HCT116 (cell line): ENCODE measurements around the gene PGAP3. TPM values are rescaled to one million over a fixed set of nuclear protein-coding genes. Genes with fewer than 3 reads are reported as not detected.
A peak's percentile ranks its signal among the peaks of the same experiment; 100 is the strongest.

Source experiments
- ATAC-seq: fragments of 200-7000 bp; cut with Tn5 transposase; 2 replicates; pipeline ENCODE4 v1.9.1; 2020; ENCODE audit warnings: mild to moderate bottlenecking, moderate library complexity
- BruUV-seq: library from RNA; stranded (reverse); fragments of 400-500 nt; replicated peaks from 2 replicates; lab custom pipeline; 2021; lab: Mats Ljungman, UMichigan
- CTCF ChIA-PET: fragments of 300-600 bp; sonication (Branson Sonifier 250); formaldehyde crosslinking; loops from one replicate; lab custom pipeline; 2021; ENCODE audit warnings: antibody characterized with exemption; lab: Charles Lee
- POLR2A ChIA-PET: fragments of 300-600, 350-600 bp; sonication (Branson Sonifier 250); formaldehyde crosslinking; loops from one replicate; lab custom pipeline; 2021; ENCODE audit warnings: antibody characterized with exemption; lab: Charles Lee
- RAD21 ChIA-PET, 2 experiments: fragments of 300-600 bp; sonication (Branson Sonifier 250); formaldehyde crosslinking; loops; one replicate each; lab custom pipeline; 2023; ENCODE audit warnings: low total read pairs in 2 of 2; ENCODE audit not compliant: uncharacterized antibody in 2 of 2, unreplicated experiment in 2 of 2, low non-redundant PET in 1 of 2; lab: Charles Lee
- DNase-seq: peaks from one replicate; pipeline ENCODE4 v3.0.0-alpha.2; 2010; ENCODE audit warnings: low read depth, low spot score
- H2AFZ ChIP-seq: fragments of 200-600 bp; shearing (Covaris generic), sonication (generic); 2 replicates; pipeline ENCODE4 v1.6.1; 2017; ENCODE audit warnings: low read depth, mixed run types, mixed read lengths, antibody characterized with exemption, low read length; ENCODE audit not compliant: poor library complexity, severe bottlenecking
- H3K27ac ChIP-seq: 2 replicates; pipeline ENCODE4 v1.5.1; 2012; ENCODE audit warnings: low read depth, low read length
- H3K27me3 ChIP-seq: fragments of 200-600 bp; sonication (generic); 2 replicates; pipeline ENCODE4 v1.6.1; 2016; ENCODE audit warnings: mixed run types, low read length, mixed read lengths; ENCODE audit not compliant: insufficient read depth
- H3K36me3 ChIP-seq, 2 experiments: fragments of 200-500 bp in 1 of 2; fragments of 200-600 bp in 1 of 2; sonication (Bioruptor generic) in 1 of 2; sonication (generic) in 1 of 2; 2 replicates each; pipeline versions ENCODE4 v1.5.1 to v1.6.1; 2014 to 2016; ENCODE audit warnings: low read length in 2 of 2, inconsistent platforms in 1 of 2, mixed read lengths in 1 of 2, mixed run types in 1 of 2; ENCODE audit not compliant: insufficient read depth in 2 of 2, control insufficient read depth in 1 of 2
- H3K4me1 ChIP-seq, 2 experiments: fragments of 200-600 bp in 1 of 2; sonication (generic) in 1 of 2; 2 replicates each; pipeline versions ENCODE4 v1.5.1 to v1.6.1; 2012 to 2017; ENCODE audit warnings: low read length in 2 of 2, inconsistent platforms in 1 of 2, mild to moderate bottlenecking in 1 of 2, mixed read lengths in 1 of 2, mixed run types in 1 of 2, moderate library complexity in 1 of 2; ENCODE audit not compliant: insufficient read depth in 2 of 2, control insufficient read depth in 1 of 2
- H3K4me2 ChIP-seq: fragments of 200-600 bp; sonication (generic); 2 replicates; pipeline ENCODE4 v1.6.1; 2017; ENCODE audit warnings: mixed run types, low read length, mixed read lengths
- H3K4me3 ChIP-seq, 2 experiments: fragments of 200-600 bp in 1 of 2; sonication (generic) in 1 of 2; replicated peaks in 1 of 2; 2 replicates each; pipeline ENCODE4 v1.5.1; 2011 to 2016; ENCODE audit warnings: low read length in 2 of 2, control low read depth in 1 of 2, low read depth in 1 of 2, mild to moderate bottlenecking in 1 of 2, mixed read lengths in 1 of 2, mixed run types in 1 of 2
- H3K79me2 ChIP-seq: fragments of 200-600 bp; sonication (generic); 2 replicates; pipeline ENCODE4 v1.6.1; 2017; ENCODE audit warnings: mild to moderate bottlenecking, mixed run types, low read length, moderate library complexity, mixed read lengths; ENCODE audit not compliant: insufficient read depth
- H3K9ac ChIP-seq: fragments of 200-600 bp; sonication (generic); 2 replicates; pipeline ENCODE4 v1.6.1; 2016; ENCODE audit warnings: low read length, mixed read lengths
- H3K9me2 ChIP-seq: fragments of 200-600 bp; sonication (generic), shearing (Covaris generic); 2 replicates; pipeline ENCODE4 v1.6.1; 2017; ENCODE audit warnings: mixed run types, mild to moderate bottlenecking, moderate library complexity; ENCODE audit not compliant: insufficient read depth
- H3K9me3 ChIP-seq, 2 experiments: fragments of 200-500 bp in 1 of 2; fragments of 200-600 bp in 1 of 2; sonication (Bioruptor generic) in 1 of 2; sonication (generic) in 1 of 2; 2 replicates each; pipeline ENCODE4 v1.6.1; 2014 to 2017; ENCODE audit warnings: low read length in 2 of 2, mixed read lengths in 2 of 2, inconsistent platforms in 1 of 2, low read depth in 1 of 2, mild to moderate bottlenecking in 1 of 2, mixed run types in 1 of 2, moderate library complexity in 1 of 2; ENCODE audit not compliant: control insufficient read depth in 1 of 2, insufficient read depth in 1 of 2
- H4K20me1 ChIP-seq: fragments of 200-600 bp; sonication (generic), shearing (Covaris generic); 2 replicates; pipeline ENCODE4 v1.6.1; 2017; ENCODE audit warnings: mixed run types, mild to moderate bottlenecking, moderate library complexity; ENCODE audit not compliant: insufficient read depth
- CTCF ChIP-seq, 3 experiments: fragments of 200-600 bp in 1 of 3; sonication (generic) in 1 of 3; IDR thresholded peaks in 2 of 3; conservative IDR thresholded peaks in 1 of 3; 2 replicates each; pipeline ENCODE4 v1.5.1; 2012 to 2017; ENCODE audit warnings: low read depth in 2 of 3, low read length in 2 of 3, antibody characterized with exemption in 1 of 3, borderline replicate concordance in 1 of 3, control low read depth in 1 of 3, mild to moderate bottlenecking in 1 of 3, mixed read lengths in 1 of 3, mixed run types in 1 of 3, moderate library complexity in 1 of 3; ENCODE audit not compliant: insufficient read depth in 1 of 3
- MAX ChIP-seq: IDR thresholded peaks from 2 replicates; pipeline ENCODE4 v1.6.1; 2012
- RAD21 ChIP-seq: IDR thresholded peaks from 2 replicates; pipeline ENCODE4 v1.6.1; 2012; ENCODE audit warnings: low read depth, mild to moderate bottlenecking
- ZBTB33 ChIP-seq: IDR thresholded peaks from 2 replicates; pipeline ENCODE4 v1.6.1; 2011; ENCODE audit warnings: mild to moderate bottlenecking, low read length, moderate library complexity; ENCODE audit not compliant: insufficient replicate concordance; ENCODE audit errors: extremely low read depth
- intact Hi-C: fragments of 100-400 bp; cut with micrococcal nuclease; formaldehyde crosslinking; loops from 2 replicates; pipeline ENCODE4 v1.10.0; 2022
- total RNA-seq: library from RNA; stranded (reverse); gene quantifications from one replicate; pipeline ENCODE4 v1.2.1, GENCODE V29; 2021; ENCODE audit not compliant: unreplicated experiment

PGAP3 gene
- total RNA-seq, 1 experiment from 2014 or later = 15.2 TPM

GRCh38 chr17:39688945-39689344 is 1.1 kb upstream of the PGAP3 start:
- no peaks in the 10 kb centered on the region for H4K20me1 ChIP-seq
- H3K4me2 ChIP-seq = peak overlapping the region; percentile 91
- TF ChIP-seq RAD21 (peak; percentile 60; the same call in 1 of the 2 replicates), CTCF (IDR thresholded peaks at IDR 0.05 in 2 of 3, conservative IDR thresholded peaks at IDR 0.05 in 1 of 3; ENCODE audit: borderline replicate concordance in 1 of 3, insufficient read depth in 1 of 3, low read depth in 2 of 3, low read length in 2 of 3) (peak in 1 of 3 experiments; percentile 45; a peak in 1 of 6 replicates), MAX (no peak)
- TF ChIP-seq, all 23 proteins: peak for 2
- ChIA-PET CTCF (interaction anchor here (1.0 to 2.4 kb wide), 2 partner anchors 36 to 67 kb away, joined by 4 to 9 read pairs; no protein-coding TSS in a partner anchor), POLR2A (interaction anchor here (2.1 kb wide), 1 partner anchor 11 kb away, joined by 16 read pairs; the partner anchor contains the start of gene ERBB2), RAD21 (no interaction called here)
- H2AFZ ChIP-seq = no peak overlapping the region
- BruUV-seq = no TSS peak
- DNase-seq (no peak), ATAC-seq (no peak)
- H3K4me3 ChIP-seq = peak overlapping the region; percentile 84 to 89
- no peaks in the 10 kb centered on the region for H3K9me2 ChIP-seq
- no peaks in the 10 kb centered on the region for H3K79me2 ChIP-seq
- intact Hi-C loops = no loop called here
- peak overlapping the region; percentile 77 for H3K9ac ChIP-seq
- H3K4me1 ChIP-seq = peaks cover 10 to 19% of the 10 kb centered on the region in 2 experiments; a peak in 3 of 4 replicates
- peak overlapping the region; percentile 95 for H3K27ac ChIP-seq
- H3K9me3 ChIP-seq = no peaks in the 10 kb centered on the region
- no peaks in the 10 kb centered on the region for H3K36me3 ChIP-seq
- H3K27me3 ChIP-seq = no peaks in the 10 kb centered on the region

- intact Hi-C loops = no loop called here
- POLR2A ChIA-PET = interaction anchor here (0.9 to 2.1 kb wide), 3 partner anchors 11 to 41 kb away, joined by 3 to 16 read pairs (median 6); partner anchors contain the start of genes ERBB2 and MIEN1
Observed at GRCh38 chr17:39688475-39688835, 598 bp upstream of the PGAP3 start.

More at GRCh38 chr17:39688475-39688835, 598 bp upstream of the PGAP3 start:
- Histone ChIP-seq H2AFZ (peak overlapping the region; percentile 40), H3K4me2 (peak overlapping the region; percentile 91), H4K20me1 (no peaks in the 10 kb centered on the region), H3K4me3 (peak overlapping the region; percentile 84 to 89), H3K9ac (peak overlapping the region; percentile 77), H3K27ac (peak overlapping the region; percentile 95), H3K36me3 (no peaks in the 10 kb centered on the region), H3K4me1 (peaks cover 10 to 19% of the 10 kb centered on the region in 2 experiments; a peak in 3 of 4 replicates), H3K27me3 (no peaks in the 10 kb centered on the region), H3K9me3 (no peaks in the 10 kb centered on the region), H3K79me2 (no peaks in the 10 kb centered on the region), H3K9me2 (no peaks in the 10 kb centered on the region)
- ATAC-seq = no peak
- ChIA-PET RAD21 (interaction anchor here in 1 of 2 experiments (1.1 kb wide), 1 partner anchor 42 kb away, joined by 3 read pairs; the partner anchor contains the start of gene MIEN1), CTCF (interaction anchor here (1.0 to 2.4 kb wide), 9 partner anchors 17 to 706 kb away, joined by 3 to 9 read pairs (median 4); no protein-coding TSS in a partner anchor)
- no peak for TF ChIP-seq ZBTB33
- DNase-seq = no peak
- TSS peak; percentile 94 for BruUV-seq
